ENCODE results near the gene TPST2. TPM values are rescaled to one million over a fixed set of nuclear protein-coding genes. Genes with fewer than 3 reads are reported as not detected.

The TPST2 gene
- total RNA-seq, 1 donor, result 35.9 TPM

- Histone ChIP-seq H3K9me3 (ENCODE audit: low read depth, low read length) (no peaks in the 10 kb centered on the region), H3K27me3 (ENCODE audit: insufficient read depth, low read length) (no peaks in the 10 kb centered on the region), H3K4me3 (ENCODE audit: low read length) (no peak overlapping the region), H3K4me1 (ENCODE audit: insufficient read depth, low read length) (peaks cover 20% of the 10 kb centered on the region)
Measured at GRCh38 chr22:26559961-26560575, 29.9 kb downstream of the TPST2 start.

GRCh38 chr22:26558248-26558895, 31.6 kb downstream of the TPST2 start:
- Histone ChIP-seq H3K9me3 (ENCODE audit: low read depth, low read length) (no peaks in the 10 kb centered on the region), H3K27me3 (ENCODE audit: insufficient read depth, low read length) (no peaks in the 10 kb centered on the region), H3K4me1 (ENCODE audit: insufficient read depth, low read length) (peaks cover 21% of the 10 kb centered on the region), H3K4me3 (ENCODE audit: low read length) (no peak overlapping the region)

GRCh38 chr22:26556904-26557303, 33.0 kb downstream of the TPST2 start:
- Histone ChIP-seq H3K27me3 (ENCODE audit: insufficient read depth, low read length) (no peaks in the 10 kb centered on the region), H3K9me3 (ENCODE audit: low read depth, low read length) (no peaks in the 10 kb centered on the region), H3K4me1 (ENCODE audit: insufficient read depth, low read length) (peaks cover 19% of the 10 kb centered on the region), H3K4me3 (ENCODE audit: low read length) (no peak overlapping the region)

GRCh38 chr22:26555478-26555877, 34.5 kb downstream of the TPST2 start:
- no peaks in the 10 kb centered on the region for H3K27me3 ChIP-seq (ENCODE audit: insufficient read depth, low read length)
- H3K4me3 ChIP-seq (ENCODE audit: low read length), result no peak overlapping the region
- no peaks in the 10 kb centered on the region for H3K9me3 ChIP-seq (ENCODE audit: low read depth, low read length)
- H3K4me1 ChIP-seq (ENCODE audit: insufficient read depth, low read length), result peaks cover 15% of the 10 kb centered on the region

DNA sequence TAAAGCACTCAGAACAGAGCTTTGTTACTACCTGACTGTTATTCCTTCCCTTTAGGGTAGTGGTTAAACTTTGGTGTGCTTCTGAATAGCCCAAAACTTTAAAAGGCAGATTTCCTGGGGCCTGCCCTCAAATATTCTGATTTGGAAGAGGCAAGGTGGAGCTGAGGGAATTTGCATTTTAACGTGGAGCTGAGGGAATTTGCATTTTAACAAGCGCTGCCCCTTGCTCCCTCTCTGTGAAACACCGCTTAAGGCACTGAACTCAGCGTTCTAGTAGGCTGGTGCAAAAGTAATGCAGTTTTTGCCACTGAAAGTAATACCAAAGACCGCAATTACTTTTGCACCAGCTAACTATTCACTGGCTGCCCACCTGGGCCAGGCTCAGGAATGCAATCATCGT, 35.0 kb downstream of the TPST2 start:
- peaks cover 10% of the 10 kb centered on the region for H3K4me1 ChIP-seq (ENCODE audit: insufficient read depth, low read length)
- H3K4me3 ChIP-seq (ENCODE audit: low read length), result no peak overlapping the region
- H3K9me3 ChIP-seq (ENCODE audit: low read depth, low read length), result no peaks in the 10 kb centered on the region
- H3K27me3 ChIP-seq (ENCODE audit: insufficient read depth, low read length), result no peaks in the 10 kb centered on the region

GRCh38 chr22:26553056-26553752, 36.7 kb downstream of the TPST2 start:
- Histone ChIP-seq H3K9me3 (ENCODE audit: low read depth, low read length) (no peaks in the 10 kb centered on the region), H3K4me1 (ENCODE audit: insufficient read depth, low read length) (peaks cover 9% of the 10 kb centered on the region), H3K4me3 (ENCODE audit: low read length) (no peak overlapping the region), H3K27me3 (ENCODE audit: insufficient read depth, low read length) (no peaks in the 10 kb centered on the region)

- Histone ChIP-seq H3K4me3 (ENCODE audit: low read length) (no peak overlapping the region), H3K4me1 (ENCODE audit: insufficient read depth, low read length) (peaks cover 15% of the 10 kb centered on the region), H3K27me3 (ENCODE audit: insufficient read depth, low read length) (no peaks in the 10 kb centered on the region), H3K9me3 (ENCODE audit: low read depth, low read length) (no peaks in the 10 kb centered on the region)
Measured at GRCh38 chr22:26552466-26552865, 37.5 kb downstream of the TPST2 start.

DNA sequence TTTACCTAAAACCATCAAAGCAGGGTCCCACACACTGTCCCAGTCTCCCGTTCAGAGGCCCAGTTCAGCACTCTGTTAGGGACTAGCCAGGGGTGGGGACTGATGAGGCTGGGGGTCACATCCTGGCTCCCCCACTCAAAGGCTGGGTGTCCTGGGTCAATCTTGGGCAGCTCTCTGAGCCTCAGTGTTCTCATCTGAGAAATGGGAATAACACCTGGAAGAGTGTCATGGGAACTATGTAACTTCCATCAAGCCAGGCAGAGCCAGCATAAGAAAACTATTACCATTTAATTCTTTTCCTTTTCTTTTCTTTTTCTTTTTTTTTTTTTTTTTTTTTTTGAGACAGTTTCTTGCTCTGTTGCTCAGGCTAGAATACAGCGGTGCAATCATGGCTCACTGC, 38.4 kb downstream of the TPST2 start:
- Histone ChIP-seq H3K4me1 (ENCODE audit: insufficient read depth, low read length) (peaks cover 24% of the 10 kb centered on the region), H3K4me3 (ENCODE audit: low read length) (no peak overlapping the region), H3K27me3 (ENCODE audit: insufficient read depth, low read length) (no peaks in the 10 kb centered on the region), H3K9me3 (ENCODE audit: low read depth, low read length) (no peaks in the 10 kb centered on the region)

DNA sequence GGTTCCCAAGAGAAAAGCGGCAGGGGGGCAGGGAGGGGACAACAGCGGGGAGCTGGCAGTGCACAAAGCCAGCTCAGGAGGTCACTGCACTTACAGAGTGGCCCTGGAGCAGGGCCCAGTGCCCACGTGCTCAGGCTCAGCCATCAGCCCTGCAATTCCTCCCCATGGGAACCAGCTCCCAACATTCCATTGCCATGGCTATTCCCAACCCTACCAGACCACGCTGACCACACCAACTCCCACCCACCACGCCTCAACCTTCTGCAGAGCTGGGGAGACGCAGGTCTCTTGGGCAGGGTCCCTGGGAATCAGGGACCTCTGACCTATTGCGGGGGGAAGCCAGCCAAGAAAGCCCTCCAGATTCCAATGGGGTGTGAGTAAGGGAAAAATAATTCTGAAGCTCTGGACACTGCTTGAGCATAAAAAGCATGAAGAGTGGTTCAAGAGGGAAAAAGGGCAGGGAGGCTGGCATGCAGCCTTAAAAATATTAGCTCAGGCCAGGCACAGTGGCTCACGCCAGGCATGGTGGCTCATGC, 39.4 kb downstream of the TPST2 start:
- no peaks in the 10 kb centered on the region for H3K27me3 ChIP-seq (ENCODE audit: insufficient read depth, low read length)
- no peaks in the 10 kb centered on the region for H3K9me3 ChIP-seq (ENCODE audit: low read depth, low read length)
- H3K4me3 ChIP-seq (ENCODE audit: low read length), result no peak overlapping the region
- H3K4me1 ChIP-seq (ENCODE audit: insufficient read depth, low read length), result peaks cover 30% of the 10 kb centered on the region

GRCh38 chr22:26549902-26550497, 39.9 kb downstream of the TPST2 start:
- Histone ChIP-seq H3K27me3 (ENCODE audit: insufficient read depth, low read length) (no peaks in the 10 kb centered on the region), H3K4me1 (ENCODE audit: insufficient read depth, low read length) (peaks cover 30% of the 10 kb centered on the region), H3K9me3 (ENCODE audit: low read depth, low read length) (no peaks in the 10 kb centered on the region), H3K4me3 (ENCODE audit: low read length) (no peak overlapping the region)

- Histone ChIP-seq H3K27me3 (ENCODE audit: insufficient read depth, low read length) (no peaks in the 10 kb centered on the region), H3K4me1 (ENCODE audit: insufficient read depth, low read length) (peaks cover 31% of the 10 kb centered on the region), H3K4me3 (ENCODE audit: low read length) (no peak overlapping the region), H3K9me3 (ENCODE audit: low read depth, low read length) (no peaks in the 10 kb centered on the region)
Measured at GRCh38 chr22:26548984-26549383, 40.9 kb downstream of the TPST2 start.

DNA sequence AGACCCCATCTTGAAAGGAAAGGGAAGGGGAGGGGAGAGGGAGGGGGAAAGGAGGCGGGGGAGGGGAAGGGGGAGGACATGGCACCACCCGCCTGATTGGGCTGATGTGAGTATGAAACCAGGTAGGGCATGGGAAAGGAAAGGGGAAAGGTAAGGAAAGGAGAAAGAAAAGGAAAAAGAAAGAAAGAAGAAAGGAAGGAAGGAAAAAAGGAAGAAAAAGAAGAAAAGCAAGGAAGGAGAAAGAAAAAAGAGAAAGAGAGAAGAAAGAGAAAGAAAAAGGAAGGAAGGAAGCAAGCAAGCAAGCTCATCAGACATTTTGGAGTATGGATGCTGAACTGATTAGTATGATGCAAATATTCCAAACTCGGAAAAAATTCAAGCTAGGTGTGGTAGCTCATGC, 41.6 kb downstream of the TPST2 start:
- H3K4me1 ChIP-seq (ENCODE audit: insufficient read depth, low read length), result peaks cover 35% of the 10 kb centered on the region
- H3K27me3 ChIP-seq (ENCODE audit: insufficient read depth, low read length), result no peaks in the 10 kb centered on the region
- no peak overlapping the region for H3K4me3 ChIP-seq (ENCODE audit: low read length)
- no peaks in the 10 kb centered on the region for H3K9me3 ChIP-seq (ENCODE audit: low read depth, low read length)

DNA sequence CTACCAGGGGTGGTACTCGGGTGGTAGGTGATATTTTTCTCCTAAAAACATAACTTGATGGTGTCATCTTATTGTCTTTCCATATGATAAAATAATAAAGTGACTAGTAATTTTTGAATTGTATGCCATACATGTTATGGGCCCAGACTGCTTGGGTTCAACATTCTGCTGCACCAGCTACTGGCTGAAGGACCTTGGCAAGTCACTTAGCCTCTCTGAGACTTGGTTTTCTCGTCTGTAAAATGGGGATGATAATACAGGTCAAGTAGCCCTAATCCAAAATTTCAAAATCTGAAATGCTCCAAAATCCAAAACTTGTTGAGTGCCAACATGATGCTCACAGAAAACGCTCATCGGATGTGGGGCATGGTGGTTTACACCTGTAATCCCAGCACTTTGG, 42.1 kb downstream of the TPST2 start:
- Histone ChIP-seq H3K4me1 (ENCODE audit: insufficient read depth, low read length) (peaks cover 40% of the 10 kb centered on the region), H3K9me3 (ENCODE audit: low read depth, low read length) (no peaks in the 10 kb centered on the region), H3K27me3 (ENCODE audit: insufficient read depth, low read length) (no peaks in the 10 kb centered on the region), H3K4me3 (ENCODE audit: low read length) (no peak overlapping the region)

GRCh38 chr22:26547426-26547825, 42.5 kb downstream of the TPST2 start:
- Histone ChIP-seq H3K27me3 (ENCODE audit: insufficient read depth, low read length) (no peaks in the 10 kb centered on the region), H3K4me3 (ENCODE audit: low read length) (no peak overlapping the region)

DNA sequence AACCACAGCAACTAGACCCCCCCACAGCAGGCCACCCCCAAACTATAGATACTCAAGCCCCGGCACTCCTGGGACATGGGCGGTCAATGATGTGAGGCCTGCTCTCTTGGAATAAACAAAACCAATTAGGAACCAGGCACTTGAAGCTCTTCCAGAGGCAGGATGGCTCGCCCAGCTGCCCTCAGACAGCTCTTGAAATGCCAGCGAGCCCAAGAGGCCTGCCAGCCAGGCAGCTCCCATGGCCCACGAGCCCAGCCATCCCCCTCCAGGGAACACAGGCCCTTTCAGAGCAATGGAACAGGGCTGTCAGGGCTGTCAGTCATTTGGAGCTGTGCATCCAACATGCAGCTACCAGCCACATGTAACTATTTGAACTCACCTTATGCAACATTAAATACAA, 43.6 kb downstream of the TPST2 start:
- Histone ChIP-seq H3K27me3 (ENCODE audit: insufficient read depth, low read length) (no peaks in the 10 kb centered on the region), H3K4me1 (ENCODE audit: insufficient read depth, low read length) (peaks cover 47% of the 10 kb centered on the region), H3K9me3 (ENCODE audit: low read depth, low read length) (no peaks in the 10 kb centered on the region), H3K4me3 (ENCODE audit: low read length) (no peak overlapping the region)

More at GRCh38 chr22:26547426-26547825, 42.5 kb downstream of the TPST2 start:
- H3K9me3 ChIP-seq (ENCODE audit: low read depth, low read length), result no peaks in the 10 kb centered on the region
- H3K4me1 ChIP-seq (ENCODE audit: insufficient read depth, low read length), result peaks cover 44% of the 10 kb centered on the region
